ENCODE data around the gene L1TD1.

DNA sequence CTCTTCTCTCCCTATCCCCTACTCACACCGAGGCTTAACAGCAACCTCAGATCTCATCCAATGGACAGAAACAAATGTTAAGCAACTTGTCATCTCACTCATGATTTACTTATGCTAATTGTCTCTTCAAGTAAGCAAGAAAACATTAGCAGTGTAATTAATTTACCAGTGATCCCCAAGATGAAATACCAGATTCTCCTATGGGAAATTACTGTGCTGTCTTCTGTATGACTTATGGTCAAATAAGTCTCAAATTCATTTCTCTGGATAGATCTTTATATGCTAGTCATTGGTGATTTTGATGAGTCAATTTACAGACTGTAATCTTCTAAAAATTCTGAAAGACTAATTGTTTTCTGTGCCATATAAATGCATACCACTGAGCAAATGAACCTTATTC lies 32.9 kb upstream of the L1TD1 start:
- no peak for TF ChIP-seq HDAC2 (IDR thresholded peaks at IDR 0.05)
- no peak for TF ChIP-seq EHF (CRISPR knock-in tag; IDR thresholded peaks at IDR 0.05)
- TF ChIP-seq, protein P1, sequence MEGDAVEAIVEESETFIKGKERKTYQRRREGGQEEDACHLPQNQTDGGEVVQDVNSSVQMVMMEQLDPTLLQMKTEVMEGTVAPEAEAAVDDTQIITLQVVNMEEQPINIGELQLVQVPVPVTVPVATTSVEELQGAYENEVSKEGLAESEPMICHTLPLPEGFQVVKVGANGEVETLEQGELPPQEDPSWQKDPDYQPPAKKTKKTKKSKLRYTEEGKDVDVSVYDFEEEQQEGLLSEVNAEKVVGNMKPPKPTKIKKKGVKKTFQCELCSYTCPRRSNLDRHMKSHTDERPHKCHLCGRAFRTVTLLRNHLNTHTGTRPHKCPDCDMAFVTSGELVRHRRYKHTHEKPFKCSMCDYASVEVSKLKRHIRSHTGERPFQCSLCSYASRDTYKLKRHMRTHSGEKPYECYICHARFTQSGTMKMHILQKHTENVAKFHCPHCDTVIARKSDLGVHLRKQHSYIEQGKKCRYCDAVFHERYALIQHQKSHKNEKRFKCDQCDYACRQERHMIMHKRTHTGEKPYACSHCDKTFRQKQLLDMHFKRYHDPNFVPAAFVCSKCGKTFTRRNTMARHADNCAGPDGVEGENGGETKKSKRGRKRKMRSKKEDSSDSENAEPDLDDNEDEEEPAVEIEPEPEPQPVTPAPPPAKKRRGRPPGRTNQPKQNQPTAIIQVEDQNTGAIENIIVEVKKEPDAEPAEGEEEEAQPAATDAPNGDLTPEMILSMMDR (IDR thresholded peaks at IDR 0.05), result no peak
- TF ChIP-seq POLR2A (IDR thresholded peaks at IDR 0.05; ENCODE audit: low read length), result no peak
- no peak for TF ChIP-seq ZNF302 (CRISPR knock-in tag; IDR thresholded peaks at IDR 0.05)
- no peak for TF ChIP-seq CBX2 (IDR thresholded peaks at IDR 0.05; ENCODE audit: borderline replicate concordance, low read depth)
- no peak for TF ChIP-seq TP53 (CRISPR knock-in tag; IDR thresholded peaks at IDR 0.05)
- no peak for TF ChIP-seq NFE2L2 (conservative IDR thresholded peaks at IDR 0.05; ENCODE audit: low read length)
- TF ChIP-seq MYC (IDR thresholded peaks at IDR 0.05; ENCODE audit: borderline replicate concordance, low read length), result no peak
- no peak for TF ChIP-seq JUNB (IDR thresholded peaks at IDR 0.05)
- no peak for TF ChIP-seq RCOR1 (IDR thresholded peaks at IDR 0.05; ENCODE audit: low read depth, low read length)
- TF ChIP-seq RAD21 (conservative IDR thresholded peaks at IDR 0.05 in 1 of 2, IDR thresholded peaks at IDR 0.05 in 1 of 2), result no peak
- TF ChIP-seq FOXS1 (CRISPR knock-in tag; IDR thresholded peaks at IDR 0.05), result no peak

Measured in A549 (cell line).